Thymus (tissue), 11 donors: ENCODE results near the gene SPTBN2. TPM values are rescaled to one million over a fixed set of nuclear protein-coding genes. Genes with fewer than 3 reads are reported as not detected.

Source experiments
- DNase-seq, 9 donors: peaks; one replicate each; pipeline ENCODE4 v3.0.0-alpha.2; 2013; ENCODE audit warnings: low spot score in 9 of 9, low read depth in 6 of 9, missing footprints in 1 of 9
- H3K27ac ChIP-seq, 2 donors: one replicate each; pipeline ENCODE4 v1.5.1; 2013; ENCODE audit warnings: control low read depth in 1 of 2, low read depth in 1 of 2, low read length in 1 of 2, mild to moderate bottlenecking in 1 of 2, moderate library complexity in 1 of 2
- H3K27me3 ChIP-seq, 2 donors: one replicate each; pipeline ENCODE4 v1.5.1; 2013; ENCODE audit warnings: low read length in 1 of 2; ENCODE audit not compliant: control insufficient read depth in 2 of 2, insufficient read depth in 1 of 2
- H3K36me3 ChIP-seq, 2 donors: one replicate each; pipeline ENCODE4 v1.5.1; 2013; ENCODE audit warnings: low read length in 1 of 2, mild to moderate bottlenecking in 1 of 2, moderate library complexity in 1 of 2; ENCODE audit not compliant: control insufficient read depth in 2 of 2, insufficient read depth in 2 of 2
- H3K4me1 ChIP-seq, 2 donors: one replicate each; pipeline ENCODE4 v1.5.1; 2013; ENCODE audit warnings: low read length in 2 of 2; ENCODE audit not compliant: control insufficient read depth in 2 of 2, insufficient read depth in 2 of 2
- H3K4me3 ChIP-seq, 2 donors: one replicate each; pipeline ENCODE4 v1.5.1; 2013; ENCODE audit warnings: low read length in 2 of 2, control low read depth in 1 of 2, mild to moderate bottlenecking in 1 of 2
- H3K9me3 ChIP-seq, 2 donors: one replicate each; pipeline ENCODE4 v1.5.1; 2013; ENCODE audit warnings: low read length in 1 of 2, mild to moderate bottlenecking in 1 of 2; ENCODE audit not compliant: control insufficient read depth in 2 of 2, insufficient read depth in 1 of 2
- WGBS: extraction: QIAGEN DNeasy Blood & Tissue Kit; methylation state at CpG from one replicate; pipeline ENCODE4 v1.1.7; 2013; 5-methylcytosine and 5-hydroxymethylcytosine counted together
- polyA plus RNA-seq: library from polyadenylated mRNA; stranded (reverse); fragments of 200-250 nt; gene quantifications from one replicate; pipeline ENCODE4 v1.2.3, GENCODE V29; 2013
- total RNA-seq: library from RNA; stranded (reverse); fragments of 120-200 nt; gene quantifications from one replicate; pipeline ENCODE4 v1.2.4, GENCODE V29; 2013
- donor health status: healthy.

SPTBN2 gene
- total and polyA plus RNA-seq, 2 donors, result 5.5 to 8.5 TPM

DNA sequence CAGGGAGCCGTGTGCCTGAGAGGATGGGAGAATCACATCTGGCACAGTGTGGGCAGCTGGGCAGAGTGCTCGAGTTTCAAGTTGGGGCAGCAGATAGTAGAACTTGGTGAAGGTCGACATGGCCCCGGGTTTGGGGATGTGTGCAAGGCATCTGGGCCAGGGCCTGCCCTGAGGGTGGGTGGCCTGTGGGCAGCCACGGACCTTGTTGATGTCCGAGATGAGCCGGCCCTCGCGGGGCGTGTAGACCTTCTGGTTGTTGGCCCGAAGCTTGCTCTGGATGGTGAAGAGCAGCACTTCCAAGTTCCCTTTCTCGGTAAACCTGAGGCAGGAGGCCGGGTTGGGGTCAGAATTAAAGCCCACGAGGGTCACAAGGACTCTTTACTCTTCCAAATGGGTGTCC lies 20.3 kb downstream of the SPTBN2 start:
- H3K9me3 ChIP-seq, result no peaks in the 10 kb centered on the region
- no peak overlapping the region for H3K27ac ChIP-seq
- H3K36me3 ChIP-seq, result no peaks in the 10 kb centered on the region
- no peak for DNase-seq
- 97% methylated on average over 14 of the region's 14 CpGs for WGBS
- no peaks in the 10 kb centered on the region for H3K4me1 ChIP-seq
- no peak overlapping the region for H3K4me3 ChIP-seq
- H3K27me3 ChIP-seq, result no peaks in the 10 kb centered on the region

DNA sequence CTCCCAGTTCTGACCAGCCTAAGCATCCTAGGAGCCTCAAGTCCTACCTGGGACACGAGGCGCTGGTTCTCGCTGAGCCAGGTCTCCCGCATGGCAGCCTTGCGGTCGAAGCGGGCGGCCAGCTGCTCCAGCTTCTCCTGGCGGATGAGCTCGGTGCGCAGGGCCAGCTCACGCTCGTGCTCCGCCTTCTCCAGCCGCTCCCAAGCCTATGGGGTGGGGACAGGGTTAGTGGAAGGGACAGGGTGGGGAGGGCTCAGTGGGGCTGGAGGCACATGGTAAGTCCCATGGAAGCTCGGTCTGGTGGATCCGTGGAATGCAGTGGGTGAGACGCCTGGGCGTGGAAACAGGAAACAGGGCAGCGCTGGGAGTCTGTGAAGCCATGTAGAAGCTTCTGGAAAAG lies 20.9 kb downstream of the SPTBN2 start:
- Histone ChIP-seq H3K4me3 (no peak overlapping the region), H3K36me3 (no peaks in the 10 kb centered on the region), H3K4me1 (no peaks in the 10 kb centered on the region), H3K9me3 (no peaks in the 10 kb centered on the region), H3K27ac (no peak overlapping the region), H3K27me3 (no peaks in the 10 kb centered on the region)
- DNase-seq, result no peak
- WGBS, result 96% methylated on average over 20 of the region's 20 CpGs

GRCh38 chr11:66707486-66707885 lies 21.5 kb downstream of the SPTBN2 start:
- Histone ChIP-seq H3K36me3 (no peaks in the 10 kb centered on the region), H3K4me1 (no peaks in the 10 kb centered on the region), H3K9me3 (no peaks in the 10 kb centered on the region), H3K27me3 (no peaks in the 10 kb centered on the region), H3K27ac (no peak overlapping the region), H3K4me3 (no peak overlapping the region)
- no peak for DNase-seq
- WGBS, result 98% methylated on average over 26 of the region's 26 CpGs

GRCh38 chr11:66706989-66707388 lies 22.0 kb downstream of the SPTBN2 start:
- no peaks in the 10 kb centered on the region for H3K4me1 ChIP-seq
- WGBS, result 95% methylated on average over 9 of the region's 9 CpGs
- H3K4me3 ChIP-seq, result no peak overlapping the region
- no peak overlapping the region for H3K27ac ChIP-seq
- no peaks in the 10 kb centered on the region for H3K27me3 ChIP-seq
- H3K9me3 ChIP-seq, result no peaks in the 10 kb centered on the region
- DNase-seq, result no peak
- no peaks in the 10 kb centered on the region for H3K36me3 ChIP-seq

- no peaks in the 10 kb centered on the region for H3K27me3 ChIP-seq
- WGBS, result 97% methylated on average over 26 of the region's 26 CpGs
- no peaks in the 10 kb centered on the region for H3K9me3 ChIP-seq
- H3K4me1 ChIP-seq, result peaks cover 2 to 9% of the 10 kb centered on the region in 2 donors
- H3K36me3 ChIP-seq, result no peaks in the 10 kb centered on the region
- no peak for DNase-seq
- H3K4me3 ChIP-seq, result no peak overlapping the region
- no peak overlapping the region for H3K27ac ChIP-seq
Measured at GRCh38 chr11:66705587-66706335, 23.3 kb downstream of the SPTBN2 start.

- H3K4me1 ChIP-seq, result peaks cover 2 to 9% of the 10 kb centered on the region in 2 donors
- H3K27ac ChIP-seq, result no peak overlapping the region
- no peak overlapping the region for H3K4me3 ChIP-seq
- peaks cover 0 to 3% of the 10 kb centered on the region in 2 donors for H3K9me3 ChIP-seq
- H3K27me3 ChIP-seq, result no peaks in the 10 kb centered on the region
- WGBS, result 98% methylated on average over 46 of the region's 46 CpGs
- no peak for DNase-seq
- H3K36me3 ChIP-seq, result no peaks in the 10 kb centered on the region
Measured at GRCh38 chr11:66704659-66705360, 24.2 kb downstream of the SPTBN2 start.

DNA sequence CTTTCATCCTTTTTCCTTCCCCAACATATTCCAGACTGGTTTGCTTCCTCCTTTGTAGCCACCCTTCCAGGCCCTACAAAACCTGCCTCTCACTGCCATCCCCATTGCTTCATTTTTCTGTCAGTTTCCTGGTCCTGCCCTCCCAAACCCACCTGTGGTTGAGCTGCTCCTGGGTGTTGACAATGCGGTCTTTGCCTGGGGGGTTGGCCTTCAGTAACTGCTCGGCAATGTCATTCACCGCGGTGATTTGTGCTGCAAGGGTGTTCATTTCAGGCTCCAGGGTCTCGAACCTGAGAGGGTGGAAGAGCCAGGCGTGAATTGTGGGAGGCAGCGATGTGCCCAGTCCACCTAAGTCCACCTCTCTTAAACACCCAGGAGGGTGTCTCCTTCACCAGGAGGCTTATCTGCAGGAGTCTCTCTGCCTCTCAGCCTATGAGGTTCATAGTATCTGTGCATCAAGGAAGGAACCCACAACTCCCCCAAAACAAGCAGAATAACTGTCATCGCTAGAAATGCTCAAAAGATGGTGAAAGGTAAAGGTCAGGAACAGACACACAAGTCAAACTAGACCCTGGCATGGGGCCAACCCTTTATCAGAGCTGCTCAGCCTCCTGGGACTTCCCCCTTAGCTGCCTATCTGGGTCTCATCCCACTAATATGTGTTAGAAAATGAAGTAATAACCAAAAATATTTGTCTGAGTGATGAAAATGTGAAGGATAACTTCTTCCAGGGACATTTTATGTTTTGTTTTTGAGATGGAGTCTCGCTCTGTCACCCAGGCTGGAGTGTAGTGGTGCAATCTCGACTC lies 27.4 kb downstream of the SPTBN2 start:
- H3K4me3 ChIP-seq, result no peak overlapping the region

GRCh38 chr11:66700742-66701141 lies 28.3 kb downstream of the SPTBN2 start:
- 98% methylated on average over 27 of the region's 27 CpGs for WGBS

More for the DNA sequence above, 27.4 kb downstream of the SPTBN2 start:
- peaks cover 11 to 21% of the 10 kb centered on the region in 2 donors for H3K4me1 ChIP-seq
- peak overlapping the region in 1 of 2 donors; percentile 32 for H3K27ac ChIP-seq
- H3K27me3 ChIP-seq, result no peaks in the 10 kb centered on the region
- DNase-seq, result peak in 4 of 9 donors; percentile 27 to 62 (median 38)
- peaks cover 0 to 3% of the 10 kb centered on the region in 2 donors for H3K9me3 ChIP-seq
- H3K36me3 ChIP-seq, result no peaks in the 10 kb centered on the region
- 79% methylated on average over 10 of the region's 10 CpGs for WGBS

DNA sequence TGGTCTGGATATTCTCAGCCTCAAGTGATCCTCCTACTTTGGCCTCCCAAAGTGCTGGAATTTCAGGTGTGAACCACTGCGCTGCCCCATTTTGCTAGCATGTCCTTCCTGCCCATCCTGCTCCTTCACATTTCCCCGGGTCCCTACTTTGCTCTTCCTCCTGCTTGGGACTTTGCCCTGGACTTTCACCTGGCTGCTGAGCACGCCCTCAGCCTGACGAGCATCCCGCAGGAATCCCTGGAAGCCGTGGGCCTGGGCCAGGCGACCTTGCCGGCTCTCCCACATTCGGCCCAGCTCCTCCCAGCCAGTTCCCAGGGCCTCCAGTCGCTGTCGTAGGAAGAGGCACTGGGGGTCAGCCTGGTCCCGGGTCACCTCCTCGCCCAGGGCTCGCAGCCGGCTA lies 28.7 kb downstream of the SPTBN2 start:
- Histone ChIP-seq H3K36me3 (no peaks in the 10 kb centered on the region), H3K9me3 (peaks cover 0 to 3% of the 10 kb centered on the region in 2 donors), H3K27me3 (no peaks in the 10 kb centered on the region), H3K27ac (no peak overlapping the region), H3K4me3 (no peak overlapping the region), H3K4me1 (peaks cover 19 to 34% of the 10 kb centered on the region in 2 donors)
- 97% methylated on average over 15 of the region's 15 CpGs for WGBS
- DNase-seq, result no peak

More at GRCh38 chr11:66700742-66701141, 28.3 kb downstream of the SPTBN2 start:
- Histone ChIP-seq H3K4me3 (no peak overlapping the region), H3K36me3 (no peaks in the 10 kb centered on the region), H3K4me1 (peaks cover 19 to 30% of the 10 kb centered on the region in 2 donors), H3K27ac (no peak overlapping the region), H3K9me3 (peaks cover 0 to 3% of the 10 kb centered on the region in 2 donors), H3K27me3 (no peaks in the 10 kb centered on the region)
- no peak for DNase-seq
